Left ventricle myocardium superior (tissue), 1 donor: ENCODE results near the gene HAGHL. TPM values are rescaled to one million over a fixed set of nuclear protein-coding genes. Genes with fewer than 3 reads are reported as not detected.
A peak's percentile ranks its signal among the peaks of the same experiment; 100 is the strongest.
"Not testable (repeated sequence)": the region's sequence is repeated elsewhere in the genome, so short reads cannot be mapped to it uniquely, and the experiment has no call there.

Source experiments
- ATAC-seq: fragments of 200-7000 bp; cut with Tn5 transposase; one replicate; pipeline ENCODE4 v1.9.1; 2020; ENCODE audit warnings: mild to moderate bottlenecking, moderate library complexity
- DNase-seq: peaks from one replicate; pipeline ENCODE4 v3.0.0-alpha.2; 2020
- intact Hi-C: fragments of 100-400 bp; cut with micrococcal nuclease; formaldehyde crosslinking; loops from one replicate; pipeline ENCODE4 v1.11.0; 2022
- total RNA-seq: library from RNA; stranded (reverse); fragmentation: NEBNext Ultra II Directional; extraction: Animal tissue kit (Norgen Biotek cat#: 25700); gene quantifications from one replicate; pipeline ENCODE4 v1.2.1, GENCODE V29; 2021
- donor health status: DM: no; HTN: yes; CAD: no; lungs with severe emphysema.

Gene HAGHL
- total RNA-seq, 1 donor from 2014 or later, result 13.6 TPM

GRCh38 chr16:686459-687260 lies 40.2 kb upstream of the HAGHL start:
- DNase-seq (no peak), ATAC-seq (no peak)
- intact Hi-C loops, result no loop called here

DNA sequence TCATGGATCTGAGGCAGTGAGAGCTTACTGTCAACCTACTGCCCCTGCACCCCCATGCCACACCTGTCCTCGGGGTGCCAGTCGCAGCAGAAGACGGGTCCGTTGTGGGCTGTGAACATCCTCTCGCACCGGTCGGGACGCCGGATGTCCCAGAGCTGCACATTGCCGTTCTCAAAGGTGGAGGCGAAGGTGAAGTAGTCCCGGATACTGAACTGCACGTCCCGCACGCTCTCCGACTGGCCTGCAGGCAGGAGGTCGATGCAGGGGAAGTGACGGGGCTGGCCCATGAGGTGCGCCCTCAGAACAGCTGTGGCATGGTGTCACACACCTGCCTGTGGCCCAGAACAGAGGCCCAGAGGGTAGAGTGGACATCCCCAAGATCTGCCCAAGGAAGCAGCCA lies 39.4 kb upstream of the HAGHL start:
- ATAC-seq, result no peak
- intact Hi-C loops, result no loop called here
- DNase-seq, result no peak

DNA sequence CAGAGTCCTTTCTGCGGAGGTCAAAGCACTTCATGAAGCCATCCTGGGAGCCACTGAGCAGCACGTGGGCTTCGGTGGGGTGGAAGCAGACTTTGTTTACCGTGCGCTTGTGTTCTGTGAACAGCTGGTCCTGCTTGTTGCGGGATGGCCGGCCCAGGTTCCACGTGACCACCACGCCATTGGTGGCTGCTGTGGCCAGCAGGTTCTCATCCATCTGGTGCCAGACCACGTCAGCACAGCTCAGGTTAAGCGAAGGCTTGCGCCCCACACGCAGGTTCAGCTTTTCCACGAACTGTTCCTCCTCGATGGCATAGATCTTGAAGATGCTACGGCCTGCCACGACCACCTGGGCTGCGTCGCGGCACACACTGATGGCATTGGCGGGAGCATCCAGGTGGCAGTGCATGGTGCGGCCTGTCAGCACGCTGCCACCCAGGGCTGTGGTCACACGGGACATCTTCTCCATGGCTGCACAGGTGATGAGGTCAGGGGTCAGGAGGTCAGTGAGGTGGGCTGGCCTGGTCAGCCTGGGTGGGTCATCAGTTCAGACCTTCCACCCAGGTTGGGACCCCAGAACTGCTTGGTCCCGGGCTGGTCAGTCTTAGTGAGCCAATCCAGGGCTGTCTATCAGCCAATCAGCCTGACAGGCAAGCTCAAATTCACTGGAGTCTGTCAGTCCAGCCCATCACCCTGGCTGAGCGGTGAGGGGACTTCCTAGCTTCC lies 37.6 kb upstream of the HAGHL start:
- ATAC-seq (no peak), DNase-seq (no peak)
- intact Hi-C loops, result no loop called here

GRCh38 chr16:691242-691641 lies 35.7 kb upstream of the HAGHL start:
- ATAC-seq, intact Hi-C loops, DNase-seq: not testable (repeated sequence)

- ATAC-seq (no peak), DNase-seq (no peak)
- intact Hi-C loops, result no loop called here
These were observed 34.4 kb upstream of the HAGHL start for GRCh38 chr16:692356-693108.

DNA sequence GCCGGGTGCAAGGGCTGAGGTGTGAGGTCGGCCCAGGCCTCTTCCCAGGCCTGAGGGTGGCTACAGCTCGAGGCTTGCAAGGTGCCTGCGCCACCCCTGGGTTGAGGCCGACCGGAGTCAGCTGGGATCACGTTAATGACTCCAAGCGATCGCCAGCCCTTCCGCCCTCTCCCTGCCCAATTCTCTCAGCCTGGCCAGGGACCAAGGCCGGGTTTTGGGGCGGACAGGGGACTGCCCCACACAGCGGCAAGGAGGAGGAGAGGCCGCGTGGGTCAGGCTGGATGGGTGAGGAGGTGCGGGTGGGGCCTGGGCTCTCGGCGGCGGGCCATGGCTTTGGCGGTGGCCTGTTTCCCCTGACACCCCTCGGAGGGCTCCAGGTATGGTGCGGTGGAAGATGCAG lies 33.5 kb upstream of the HAGHL start:
- intact Hi-C loops, result no loop called here
- no peak for ATAC-seq

GRCh38 chr16:693766-694165 lies 33.1 kb upstream of the HAGHL start:
- ATAC-seq (no peak), DNase-seq (no peak)
- intact Hi-C loops, result no loop called here

More for the DNA sequence above, 33.5 kb upstream of the HAGHL start:
- DNase-seq, result no peak

- DNase-seq (no peak), ATAC-seq (no peak)
- intact Hi-C loops, result no loop called here
These were observed 32.6 kb upstream of the HAGHL start for GRCh38 chr16:694187-694862.

DNA sequence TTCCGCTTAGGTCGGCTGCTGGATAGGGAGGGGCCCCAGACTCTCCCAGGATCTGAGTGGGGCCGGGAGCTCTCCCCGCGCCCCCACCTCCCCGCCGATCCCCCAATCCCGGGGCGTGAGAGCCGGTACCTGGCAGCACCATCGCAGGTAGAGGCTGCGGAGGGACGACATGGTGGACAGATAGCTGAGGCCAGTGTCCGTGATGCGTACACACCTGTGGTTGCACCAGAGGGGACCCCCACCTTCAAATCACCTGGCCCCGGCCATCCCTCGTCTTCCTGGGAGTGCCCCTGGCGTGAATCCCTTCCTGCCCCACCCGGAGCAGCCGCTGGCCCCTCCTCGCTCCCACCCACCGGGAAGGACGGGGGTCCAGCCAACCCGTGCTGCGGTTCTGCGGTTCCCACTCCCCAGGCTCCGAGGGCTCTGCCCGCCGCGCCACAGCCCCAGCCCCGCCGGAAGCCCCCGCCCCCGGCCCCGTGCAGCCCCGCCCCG lies 32.0 kb upstream of the HAGHL start:
- ATAC-seq (no peak), DNase-seq (no peak)
- intact Hi-C loops, result no loop called here

- ATAC-seq, result no peak
These were observed 31.4 kb upstream of the HAGHL start for GRCh38 chr16:695355-696089.

GRCh38 chr16:698911-699671 lies 27.8 kb upstream of the HAGHL start:
- ATAC-seq (no peak), DNase-seq (no peak)
- intact Hi-C loops, result no loop called here

More at GRCh38 chr16:695355-696089, 31.4 kb upstream of the HAGHL start:
- intact Hi-C loops, result no loop called here
- no peak for DNase-seq

- peak; percentile 57 for DNase-seq
- intact Hi-C loops, result no loop called here
- peak; percentile 78 for ATAC-seq
These were observed 26.0 kb upstream of the HAGHL start for GRCh38 chr16:700684-701584.

DNA sequence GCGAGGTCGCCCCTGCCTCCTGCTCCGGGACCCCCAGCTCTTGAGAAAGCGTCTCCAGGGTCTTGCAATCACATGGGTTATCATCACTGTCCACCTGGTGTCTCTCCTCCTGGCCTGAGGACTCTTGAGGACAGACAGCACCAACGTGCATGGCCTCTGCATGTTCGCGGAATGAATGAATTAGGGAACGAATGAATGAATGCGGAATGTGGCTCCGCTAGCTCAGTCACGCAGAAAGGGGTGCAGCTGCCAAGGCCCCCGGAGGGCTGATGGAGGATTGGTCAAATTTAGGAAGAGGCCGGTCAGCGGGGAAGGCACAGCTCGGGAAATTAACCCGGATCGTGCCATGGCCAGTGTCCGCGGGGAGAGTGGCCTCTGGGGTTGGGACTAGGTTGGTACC lies 24.6 kb upstream of the HAGHL start:
- intact Hi-C loops, result no loop called here
- DNase-seq (no peak), ATAC-seq (no peak)

DNA sequence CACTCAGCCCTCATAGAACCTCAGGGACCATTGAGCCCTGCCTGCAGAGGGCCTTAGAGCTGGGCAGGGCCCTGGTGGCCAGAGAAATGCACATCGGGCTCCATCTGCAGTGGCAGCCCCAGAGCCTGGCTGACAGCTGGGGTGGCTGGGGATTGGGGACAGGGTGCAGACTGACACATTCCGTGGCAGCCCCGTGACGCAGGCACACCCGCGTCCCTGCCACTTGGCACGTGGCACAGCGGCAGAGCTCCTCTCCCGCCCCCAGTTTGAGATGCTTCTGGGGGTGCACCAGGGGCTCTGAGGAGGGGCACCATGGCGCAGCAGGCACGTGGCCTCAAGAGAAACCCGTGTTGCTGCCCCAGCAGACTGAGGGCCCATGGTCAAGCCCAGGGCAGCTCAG lies 23.5 kb upstream of the HAGHL start:
- intact Hi-C loops, result no loop called here
- ATAC-seq (no peak), DNase-seq (no peak)

DNA sequence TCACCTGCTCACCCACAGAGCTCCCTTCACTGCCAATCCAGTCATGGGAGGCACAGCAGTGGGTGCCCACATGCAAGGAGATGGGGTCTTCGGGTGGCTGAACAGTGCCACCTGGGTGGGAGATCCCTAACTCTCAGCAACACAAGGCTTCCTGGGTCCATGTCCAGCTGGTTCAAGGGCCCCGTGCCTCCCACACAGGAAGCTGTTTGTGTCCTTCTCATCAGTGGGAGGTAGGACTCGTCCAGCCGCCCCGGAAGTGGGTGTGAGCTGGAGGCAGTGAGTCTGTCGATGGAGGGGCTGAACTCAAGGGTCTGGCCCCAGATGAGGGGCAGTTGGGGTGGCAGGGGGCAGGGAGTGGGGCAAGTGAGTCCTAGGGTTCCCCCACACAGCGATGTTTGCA lies 22.9 kb upstream of the HAGHL start:
- intact Hi-C loops, result no loop called here
- no peak for ATAC-seq
- no peak for DNase-seq

GRCh38 chr16:704552-705380 lies 22.1 kb upstream of the HAGHL start:
- no peak for ATAC-seq
- DNase-seq, result no peak
- intact Hi-C loops, result no loop called here
